ENCODE data around the gene CD48. TPM values are rescaled to one million over a fixed set of nuclear protein-coding genes. Genes with fewer than 3 reads are reported as not detected.

The CD48 gene
- total RNA-seq, 1 experiment from 2014 or later, result 0.20 TPM

GRCh38 chr1:160738271-160738670 is 26.6 kb upstream of the CD48 start:
- BruUV-seq (replicated peaks), result no TSS peak
- no peak overlapping the region for H3K27ac ChIP-seq (ENCODE audit: low read depth, low read length)
- H3K9me3 ChIP-seq (ENCODE audit: control insufficient read depth in 1 of 2, insufficient read depth in 1 of 2, low read depth in 1 of 2, low read length in 2 of 2), result no peaks in the 10 kb centered on the region
- H3K4me1 ChIP-seq (ENCODE audit: control insufficient read depth in 1 of 2, insufficient read depth in 2 of 2, low read length in 2 of 2), result peaks cover 0 to 5% of the 10 kb centered on the region in 2 experiments; a peak in 1 of 4 replicates
- no peak overlapping the region for H2AFZ ChIP-seq (ENCODE audit: low read depth, low read length, poor library complexity, severe bottlenecking)
- no peak overlapping the region for H3K9ac ChIP-seq (ENCODE audit: low read length)
- TF ChIP-seq YY1 (IDR thresholded peaks at IDR 0.05; ENCODE audit: extremely low read depth, insufficient replicate concordance, low read depth, low read length) (no peak), MAX (IDR thresholded peaks at IDR 0.05) (no peak), EGR1 (IDR thresholded peaks at IDR 0.05; ENCODE audit: low read depth) (no peak), ZFX (IDR thresholded peaks at IDR 0.05) (no peak), EZH2phosphoT487 (IDR thresholded peaks at IDR 0.05; ENCODE audit: borderline replicate concordance) (no peak), ATF3 (IDR thresholded peaks at IDR 0.05) (no peak), ZBTB33 (IDR thresholded peaks at IDR 0.05; ENCODE audit: extremely low read depth, insufficient replicate concordance, low read length) (no peak), CBX3 (IDR thresholded peaks at IDR 0.05; ENCODE audit: low read depth) (no peak), POLR2A (IDR thresholded peaks at IDR 0.05; ENCODE audit: borderline replicate concordance, extremely low read depth, insufficient read depth, insufficient read length) (no peak), POLR2AphosphoS5 (IDR thresholded peaks at IDR 0.05; ENCODE audit: low read depth, low read length) (no peak), CEBPB (IDR thresholded peaks at IDR 0.05; ENCODE audit: low read depth) (no peak), SP1 (IDR thresholded peaks at IDR 0.05; ENCODE audit: low read depth) (no peak), CTCF (IDR thresholded peaks at IDR 0.05 in 2 of 3, conservative IDR thresholded peaks at IDR 0.05 in 1 of 3; ENCODE audit: borderline replicate concordance in 1 of 3, insufficient read depth in 1 of 3, low read depth in 2 of 3, low read length in 2 of 3) (no peak), SRF (IDR thresholded peaks at IDR 0.05; ENCODE audit: low read depth) (no peak), RAD21 (IDR thresholded peaks at IDR 0.05; ENCODE audit: low read depth) (no peak)
- H4K20me1 ChIP-seq (ENCODE audit: insufficient read depth), result no peaks in the 10 kb centered on the region
- H3K79me2 ChIP-seq (ENCODE audit: insufficient read depth, low read length), result no peaks in the 10 kb centered on the region
- CTCF ChIA-PET, result interaction anchor here (0.9 to 1.1 kb wide), 3 partner anchors 9 to 23 kb away, joined by 3 read pairs; no protein-coding TSS in a partner anchor
- ATAC-seq (no peak), DNase-seq (ENCODE audit: low read depth, low spot score) (no peak)
- no peak overlapping the region for H3K4me2 ChIP-seq (ENCODE audit: low read length)
- no peaks in the 10 kb centered on the region for H3K9me2 ChIP-seq (ENCODE audit: insufficient read depth)
- no peaks in the 10 kb centered on the region for H3K27me3 ChIP-seq (ENCODE audit: insufficient read depth, low read length)
- intact Hi-C loops (cut with micrococcal nuclease), result no loop called here
- RAD21 ChIA-PET (ENCODE audit: low non-redundant PET in 1 of 2, low total read pairs in 2 of 2, uncharacterized antibody in 2 of 2, unreplicated experiment in 2 of 2), result no interaction called here
- no peak overlapping the region for H3K4me3 ChIP-seq (replicated peaks in 1 of 2; ENCODE audit: low read depth in 1 of 2, low read length in 2 of 2)
- H3K36me3 ChIP-seq (ENCODE audit: control insufficient read depth in 1 of 2, insufficient read depth in 2 of 2, low read length in 2 of 2), result no peaks in the 10 kb centered on the region
- POLR2A ChIA-PET, result no interaction called here
